ENCODE measurements around the gene PALLD.
"Not testable (repeated sequence)": the region's sequence is repeated elsewhere in the genome, so short reads cannot be mapped to it uniquely, and the experiment has no call there.

Gene PALLD

GRCh38 chr4:168711197-168712140 is 214.6 kb downstream of the PALLD start:
- no peak for FAIRE-seq

GRCh38 chr4:168712316-168712890 is 215.6 kb downstream of the PALLD start:
- FAIRE-seq, result no peak

GRCh38 chr4:168713253-168713652 is 216.4 kb downstream of the PALLD start:
- FAIRE-seq, result no peak

GRCh38 chr4:168715896-168716295 is 219.0 kb downstream of the PALLD start:
- FAIRE-seq, result no peak

GRCh38 chr4:168716406-168717129 is 219.7 kb downstream of the PALLD start:
- no peak for FAIRE-seq

GRCh38 chr4:168717847-168718246 is 221.0 kb downstream of the PALLD start:
- no peak for FAIRE-seq

- FAIRE-seq, result no peak
Observed at GRCh38 chr4:168719725-168720124, 222.9 kb downstream of the PALLD start.

- no peak for FAIRE-seq
Observed at GRCh38 chr4:168720396-168720900, 223.6 kb downstream of the PALLD start.

- no peak for FAIRE-seq
Observed at GRCh38 chr4:168722391-168722790, 225.5 kb downstream of the PALLD start.

GRCh38 chr4:168723020-168723419 is 226.2 kb downstream of the PALLD start:
- FAIRE-seq, result no peak

GRCh38 chr4:168723569-168723968 is 226.7 kb downstream of the PALLD start:
- FAIRE-seq, result no peak

- no peak for FAIRE-seq
Observed at GRCh38 chr4:168724243-168724642, 227.4 kb downstream of the PALLD start.

GRCh38 chr4:168724686-168725411 is 228.0 kb downstream of the PALLD start:
- FAIRE-seq, result no peak

- no peak for FAIRE-seq
Observed at GRCh38 chr4:168725930-168726329, 229.1 kb downstream of the PALLD start.

GRCh38 chr4:168727181-168727580 is 230.3 kb downstream of the PALLD start:
- not testable (repeated sequence) for FAIRE-seq

- no peak for FAIRE-seq
Observed at GRCh38 chr4:168731006-168731636, 234.3 kb downstream of the PALLD start.

- FAIRE-seq, result no peak
Observed at GRCh38 chr4:168731706-168732414, 235.0 kb downstream of the PALLD start.

- no peak for FAIRE-seq
Observed at GRCh38 chr4:168732714-168733113, 235.9 kb downstream of the PALLD start.

GRCh38 chr4:168734703-168735678 is 238.1 kb downstream of the PALLD start:
- no peak for FAIRE-seq

- no peak for FAIRE-seq
Observed at GRCh38 chr4:168735735-168736134, 238.9 kb downstream of the PALLD start.
